Esophagus muscularis mucosa (tissue), 4 donors: Measurements from ENCODE around the gene ADAM30. TPM values are rescaled to one million over a fixed set of nuclear protein-coding genes. Genes with fewer than 3 reads are reported as not detected.

Experiments
- DNase-seq: peaks from one replicate; pipeline ENCODE4 v3.0.0-alpha.2; 2017; ENCODE audit errors: extremely low spot score
- H3K27ac ChIP-seq, 4 donors: fragments of 200-600 bp; sonication (generic); replicated peaks in 1 of 4; 1 replicate in 3 of 4; 2 replicates in 1 of 4; pipeline ENCODE4 v1.5.1; 2016 to 2019; ENCODE audit warnings: mild to moderate bottlenecking in 1 of 4
- H3K27me3 ChIP-seq, 4 donors: fragments of 200-600 bp; sonication (generic); one replicate each; pipeline versions ENCODE4 v1.5.1 to v1.6.0; 2016 to 2019
- H3K36me3 ChIP-seq, 4 donors: fragments of 200-600 bp; sonication (generic); one replicate each; pipeline ENCODE4 v1.5.1; 2016 to 2019
- H3K4me1 ChIP-seq, 4 donors: fragments of 200-600 bp; sonication (generic); one replicate each; pipeline ENCODE4 v1.5.1; 2016 to 2019
- H3K4me3 ChIP-seq, 4 donors: fragments of 200-600 bp; sonication (generic); 1 replicate in 2 of 4; 2 replicates in 2 of 4; pipeline ENCODE4 v1.5.1; 2016 to 2019; ENCODE audit warnings: mild to moderate bottlenecking in 4 of 4, moderate library complexity in 1 of 4
- H3K9me3 ChIP-seq, 4 donors: fragments of 200-600 bp; sonication (generic); 1 replicate in 3 of 4; 2 replicates in 1 of 4; pipeline ENCODE4 v1.5.1; 2016 to 2019
- EP300 ChIP-seq: sonication (generic); formaldehyde crosslinking; IDR thresholded peaks from one replicate; pipeline ENCODE4 v1.6.1; 2017; ENCODE audit warnings: antibody characterized with exemption
- POLR2A ChIP-seq: fragments of 450-650 bp; IDR thresholded peaks from one replicate; pipeline ENCODE4 v1.6.1; 2017; ENCODE audit warnings: antibody characterized with exemption, moderate library complexity, mild to moderate bottlenecking, low read depth
- POLR2AphosphoS5 ChIP-seq, 2 donors: sonication (generic); formaldehyde crosslinking; IDR thresholded peaks; one replicate each; pipeline ENCODE4 v1.6.1; 2017; ENCODE audit warnings: antibody characterized with exemption in 2 of 2
- WGBS: methylation state at CpG from one replicate; pipeline ENCODE4 v1.1.5; 2018; 5-methylcytosine and 5-hydroxymethylcytosine counted together
- intact Hi-C: fragments of 100-400 bp; cut with DNase I; formaldehyde crosslinking; loops from one replicate; pipeline ENCODE4 v1.15.1; 2023
- total RNA-seq, 4 donors: library from RNA; depleted of rRNA; stranded (reverse); fragments of >200 nt; gene quantifications; one replicate each; pipeline versions ENCODE4 v1.1.0 to v1.2.1, GENCODE V29; 2016
- TF ChIP-seq, protein P1 (sequence below), 3 experiments: fragments of 200-600 bp in 2 of 3; fragments of 450-650 bp in 1 of 3; sonication (generic) in 2 of 3; IDR thresholded peaks; one replicate each; pipeline ENCODE4 v1.5.1; 2017 to 2019; ENCODE audit warnings: antibody characterized with exemption in 3 of 3, mild to moderate bottlenecking in 2 of 3, moderate library complexity in 1 of 3

Gene ADAM30
- total RNA-seq, 4 donors from 2014 or later, result not detected

DNA sequence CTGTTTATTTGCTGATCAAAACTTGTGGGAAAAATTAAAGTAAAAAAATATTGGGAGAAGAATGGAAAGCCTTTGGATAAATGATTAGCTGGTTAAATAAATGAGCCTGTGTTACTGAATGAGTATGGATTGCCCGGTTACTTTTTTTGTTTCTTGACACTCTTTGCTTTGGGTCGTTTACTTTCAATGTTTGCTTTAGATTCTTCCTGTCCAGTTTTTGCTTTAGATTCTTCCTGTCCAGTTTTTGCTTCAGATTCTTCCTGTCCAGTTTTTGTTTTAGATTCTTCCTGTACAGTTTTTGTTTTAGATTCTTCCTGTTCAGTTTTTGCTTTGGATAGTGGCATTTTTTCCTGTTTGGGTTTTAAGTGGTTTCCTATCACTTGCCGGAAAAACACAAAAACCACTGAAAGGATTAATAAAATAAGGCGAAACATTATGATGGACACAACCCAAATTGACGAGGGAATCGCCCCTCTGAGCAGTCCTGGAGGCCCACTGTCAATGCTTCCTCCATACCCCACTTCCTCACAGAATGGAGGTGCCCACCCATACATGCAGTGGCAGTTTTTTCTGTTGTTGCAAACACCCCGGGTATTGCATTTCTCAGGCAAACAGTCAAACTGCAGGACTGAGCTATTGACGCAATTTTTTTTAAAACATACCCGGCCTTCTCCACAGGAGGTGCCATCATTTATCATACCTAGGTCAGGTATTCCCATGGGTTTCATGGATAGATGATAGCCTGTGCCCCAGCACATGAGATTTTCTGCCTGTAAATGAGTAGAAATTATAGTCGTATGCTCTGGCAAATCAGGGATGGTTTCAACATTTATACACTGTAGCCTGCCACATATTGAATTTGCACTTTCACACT, 2.3 kb downstream of the ADAM30 start:
- H3K27ac ChIP-seq, result no peak overlapping the region
- no peak for DNase-seq

DNA sequence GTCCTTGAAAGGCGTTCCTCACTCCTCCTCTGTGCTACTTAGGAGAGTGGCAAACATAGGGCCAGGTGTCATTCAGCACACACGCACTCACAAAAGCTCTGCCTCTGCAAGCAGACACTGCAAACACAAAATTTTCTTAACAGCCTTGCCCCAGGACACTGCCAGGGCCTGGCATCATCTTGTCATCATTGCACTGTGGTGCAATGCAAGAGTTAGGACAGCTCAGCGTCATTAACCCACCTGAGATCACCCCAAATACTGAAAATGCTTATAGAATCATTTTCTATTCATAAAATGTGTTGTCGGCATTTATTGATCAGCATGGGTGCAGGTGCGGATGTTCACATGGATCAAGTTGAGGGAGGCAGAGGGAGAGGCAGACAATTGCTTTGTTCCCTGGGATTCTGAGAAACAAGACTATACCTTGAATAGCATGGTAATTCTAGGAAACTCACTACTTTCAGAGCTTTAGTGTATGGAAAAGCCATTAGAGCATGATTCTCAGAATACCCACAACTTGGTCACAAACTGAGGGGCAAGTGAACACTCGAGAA, 3.0 kb downstream of the ADAM30 start:
- Histone ChIP-seq H3K4me3 (no peak overlapping the region), H3K27me3 (peaks cover 0 to 14% (median 0%) of the 10 kb centered on the region in 4 donors), H3K9me3 (no peaks in the 10 kb centered on the region), H3K4me1 (no peaks in the 10 kb centered on the region), H3K27ac (no peak overlapping the region), H3K36me3 (no peaks in the 10 kb centered on the region)
- 85% methylated on average over 6 of the region's 6 CpGs for WGBS
- intact Hi-C loops, result no loop called here
- no peak for DNase-seq
- TF ChIP-seq POLR2AphosphoS5 (IDR thresholded peaks at IDR 0.05) (no peak), POLR2A (no peak), EP300 (no peak)
- TF ChIP-seq, protein P1, sequence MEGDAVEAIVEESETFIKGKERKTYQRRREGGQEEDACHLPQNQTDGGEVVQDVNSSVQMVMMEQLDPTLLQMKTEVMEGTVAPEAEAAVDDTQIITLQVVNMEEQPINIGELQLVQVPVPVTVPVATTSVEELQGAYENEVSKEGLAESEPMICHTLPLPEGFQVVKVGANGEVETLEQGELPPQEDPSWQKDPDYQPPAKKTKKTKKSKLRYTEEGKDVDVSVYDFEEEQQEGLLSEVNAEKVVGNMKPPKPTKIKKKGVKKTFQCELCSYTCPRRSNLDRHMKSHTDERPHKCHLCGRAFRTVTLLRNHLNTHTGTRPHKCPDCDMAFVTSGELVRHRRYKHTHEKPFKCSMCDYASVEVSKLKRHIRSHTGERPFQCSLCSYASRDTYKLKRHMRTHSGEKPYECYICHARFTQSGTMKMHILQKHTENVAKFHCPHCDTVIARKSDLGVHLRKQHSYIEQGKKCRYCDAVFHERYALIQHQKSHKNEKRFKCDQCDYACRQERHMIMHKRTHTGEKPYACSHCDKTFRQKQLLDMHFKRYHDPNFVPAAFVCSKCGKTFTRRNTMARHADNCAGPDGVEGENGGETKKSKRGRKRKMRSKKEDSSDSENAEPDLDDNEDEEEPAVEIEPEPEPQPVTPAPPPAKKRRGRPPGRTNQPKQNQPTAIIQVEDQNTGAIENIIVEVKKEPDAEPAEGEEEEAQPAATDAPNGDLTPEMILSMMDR (IDR thresholded peaks at IDR 0.05), result no peak

More for the DNA sequence above, 2.3 kb downstream of the ADAM30 start:
- no peaks in the 10 kb centered on the region for H3K4me1 ChIP-seq
- H3K9me3 ChIP-seq, result no peaks in the 10 kb centered on the region
- intact Hi-C loops, result no loop called here
- no peaks in the 10 kb centered on the region for H3K36me3 ChIP-seq
- no peak overlapping the region for H3K4me3 ChIP-seq
- no peak for TF ChIP-seq POLR2A
- no peak for TF ChIP-seq EP300
- no peak for TF ChIP-seq POLR2AphosphoS5 (IDR thresholded peaks at IDR 0.05)
- TF ChIP-seq, protein P1 (IDR thresholded peaks at IDR 0.05), result no peak
- 71% methylated on average over 10 of the region's 10 CpGs for WGBS
- H3K27me3 ChIP-seq, result peaks cover 0 to 14% (median 0%) of the 10 kb centered on the region in 4 donors

DNA sequence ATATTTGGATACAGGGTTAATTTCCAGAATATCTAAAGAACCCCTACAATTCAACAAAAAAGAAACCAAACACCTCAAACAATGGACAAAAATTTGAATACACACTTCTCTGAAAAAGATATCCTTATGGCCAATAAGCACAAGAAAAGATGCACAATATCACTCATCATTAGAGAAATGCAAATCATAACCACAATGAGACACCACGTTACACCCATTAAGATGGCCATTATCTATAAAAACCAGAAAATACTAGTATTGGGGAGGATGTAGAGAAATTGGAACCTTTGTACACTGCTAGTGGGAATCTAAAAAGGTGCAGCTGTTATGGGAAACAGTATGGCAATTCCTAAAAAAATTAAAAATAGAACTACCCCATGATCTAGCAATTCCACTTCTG, 4.9 kb downstream of the ADAM30 start:
- 92% methylated on average over 1 of the region's 1 CpG for WGBS
- peaks cover 0 to 3% (median 0%) of the 10 kb centered on the region in 4 donors for H3K9me3 ChIP-seq
- H3K4me3 ChIP-seq, result no peak overlapping the region
- H3K27me3 ChIP-seq, result peaks cover 0 to 9% (median 0%) of the 10 kb centered on the region in 4 donors
- DNase-seq, result no peak
- no peaks in the 10 kb centered on the region for H3K36me3 ChIP-seq
- no peak overlapping the region for H3K27ac ChIP-seq
- no peaks in the 10 kb centered on the region for H3K4me1 ChIP-seq
- intact Hi-C loops, result no loop called here
- TF ChIP-seq POLR2AphosphoS5 (IDR thresholded peaks at IDR 0.05) (no peak), POLR2A (no peak), EP300 (no peak)
- TF ChIP-seq, protein P1 (IDR thresholded peaks at IDR 0.05), result no peak

DNA sequence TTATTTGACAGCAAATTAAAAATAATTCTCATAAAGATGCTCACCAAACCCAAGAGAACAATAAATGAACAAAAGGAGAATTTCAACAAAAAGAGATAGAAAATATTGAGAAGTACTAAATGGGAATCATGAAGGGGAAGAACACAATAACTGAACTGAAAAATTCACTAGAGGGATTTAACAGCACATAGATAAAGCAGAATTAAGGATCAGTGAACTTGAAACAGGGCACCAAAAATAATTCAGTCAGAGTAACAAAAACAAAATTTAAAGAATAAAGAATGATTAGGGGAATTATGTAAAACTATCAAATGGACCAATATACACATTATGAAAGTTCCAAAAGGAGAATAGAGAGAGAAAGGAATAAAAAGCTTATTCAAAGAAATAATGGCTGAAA, 7.8 kb downstream of the ADAM30 start:
- no peaks in the 10 kb centered on the region for H3K36me3 ChIP-seq
- intact Hi-C loops, result loop anchor here (2.0 kb wide), 1 partner anchor 16 kb away; no protein-coding TSS in a partner anchor
- TF ChIP-seq, protein P1 (IDR thresholded peaks at IDR 0.05), result no peak
- H3K4me3 ChIP-seq, result no peak overlapping the region
- peaks cover 0 to 3% (median 0%) of the 10 kb centered on the region in 4 donors for H3K9me3 ChIP-seq
- no peaks in the 10 kb centered on the region for H3K27me3 ChIP-seq
- peaks cover 0 to 6% (median 0%) of the 10 kb centered on the region in 4 donors for H3K4me1 ChIP-seq
- no peak for DNase-seq
- H3K27ac ChIP-seq, result no peak overlapping the region
